Neural cell (in vitro differentiated cells): ENCODE measurements around the gene SLC44A5. TPM values are rescaled to one million over a fixed set of nuclear protein-coding genes. Genes with fewer than 3 reads are reported as not detected.

Experiments
- H2AFZ ChIP-seq: fragments of 200-600, 300-800 bp; sonication (generic), shearing (Covaris generic); 2 replicates; pipeline ENCODE4 v1.6.0; 2014; ENCODE audit warnings: low read depth, mild to moderate bottlenecking, antibody characterized with exemption, low read length, moderate library complexity
- H3F3A ChIP-seq: fragments of 200-600 bp; shearing (Covaris generic); 2 replicates; pipeline ENCODE4 v1.6.1; 2016; ENCODE audit warnings: mild to moderate bottlenecking, moderate library complexity, mixed read lengths, antibody characterized with exemption, low read length; ENCODE audit not compliant: insufficient read depth, poor library complexity, severe bottlenecking
- H3K27ac ChIP-seq: fragments of 200-600, 300-800 bp; sonication (generic), shearing (Covaris generic); 2 replicates; pipeline ENCODE4 v1.5.1; 2014; ENCODE audit warnings: mild to moderate bottlenecking, low read length, moderate library complexity
- H3K27me3 ChIP-seq: fragments of 300-800, 200-600 bp; sonication (generic), shearing (Covaris generic); 2 replicates; pipeline ENCODE4 v1.6.0; 2014; ENCODE audit warnings: mild to moderate bottlenecking, low read depth, low read length, moderate library complexity; ENCODE audit not compliant: insufficient read depth
- H3K36me3 ChIP-seq: fragments of 300-800, 200-600 bp; sonication (generic), shearing (Covaris generic); 2 replicates; pipeline ENCODE4 v1.5.1; 2014; ENCODE audit warnings: mild to moderate bottlenecking, antibody characterized with exemption, low read length, moderate library complexity; ENCODE audit not compliant: insufficient read depth
- H3K4me2 ChIP-seq: fragments of 300-800, 200-600 bp; sonication (generic), shearing (Covaris generic); 2 replicates; pipeline ENCODE4 v1.6.0; 2014; ENCODE audit warnings: mild to moderate bottlenecking, low read length
- H3K4me3 ChIP-seq: fragments of 300-800, 200-600 bp; sonication (generic), shearing (Covaris generic); 2 replicates; pipeline ENCODE4 v1.5.1; 2014; ENCODE audit warnings: mild to moderate bottlenecking, low read length, moderate library complexity
- H3K79me2 ChIP-seq: fragments of 200-600 bp; shearing (Covaris generic); replicated peaks from 2 replicates; pipeline ENCODE4 v1.6.0; 2014; ENCODE audit warnings: mild to moderate bottlenecking, low read length, moderate library complexity; ENCODE audit not compliant: insufficient read depth
- H3K9ac ChIP-seq: fragments of 300-800, 200-600 bp; sonication (generic), shearing (Covaris generic); 2 replicates; pipeline ENCODE4 v1.6.1; 2016; ENCODE audit warnings: mild to moderate bottlenecking, low read length, mixed read lengths
- H3K9me2 ChIP-seq: fragments of 200-600 bp; shearing (Covaris generic); 2 replicates; pipeline ENCODE4 v1.6.1; 2016; ENCODE audit warnings: mild to moderate bottlenecking, low read length, mixed read lengths; ENCODE audit not compliant: insufficient read depth
- H3K9me3 ChIP-seq: fragments of 200-600, 300-800 bp; sonication (generic), shearing (Covaris generic); 2 replicates; pipeline ENCODE4 v1.6.1; 2016; ENCODE audit warnings: mild to moderate bottlenecking, mixed run types, low read length, moderate library complexity, mixed read lengths
- H4K20me1 ChIP-seq: fragments of 200-600 bp; shearing (Covaris generic); 2 replicates; pipeline ENCODE4 v1.6.1; 2016; ENCODE audit warnings: mild to moderate bottlenecking, mixed run types; ENCODE audit not compliant: insufficient read depth
- EP300 ChIP-seq: fragments of 450-650 bp; conservative IDR thresholded peaks from 2 replicates; pipeline ENCODE4 v1.6.1; 2014; ENCODE audit warnings: antibody characterized with exemption, mild to moderate bottlenecking, moderate library complexity; ENCODE audit not compliant: poor library complexity, severe bottlenecking
- EZH2 ChIP-seq: fragments of 200-600, 300-800 bp; shearing (Covaris generic), sonication (generic); IDR thresholded peaks from 2 replicates; pipeline ENCODE4 v1.6.1; 2014; ENCODE audit warnings: antibody characterized with exemption, low read length, borderline replicate concordance, mild to moderate bottlenecking; ENCODE audit not compliant: insufficient read depth, poor library complexity, severe bottlenecking
- MXI1 ChIP-seq: fragments of 450-650 bp; conservative IDR thresholded peaks from 2 replicates; pipeline ENCODE4 v1.6.1; 2014; ENCODE audit warnings: antibody characterized with exemption, mild to moderate bottlenecking; ENCODE audit not compliant: poor library complexity, severe bottlenecking
- POLR2AphosphoS5 ChIP-seq: IDR thresholded peaks from 2 replicates; pipeline ENCODE4 v1.6.1; 2012
- RAD21 ChIP-seq: fragments of 450-650 bp; conservative IDR thresholded peaks from 2 replicates; pipeline ENCODE4 v1.6.1; 2014; ENCODE audit warnings: antibody characterized with exemption, mild to moderate bottlenecking, moderate library complexity
- SMC3 ChIP-seq: fragments of 450-650 bp; conservative IDR thresholded peaks from 2 replicates; pipeline ENCODE4 v1.6.1; 2014; ENCODE audit warnings: antibody characterized with exemption, mild to moderate bottlenecking, moderate library complexity; ENCODE audit not compliant: poor library complexity
- TAF1 ChIP-seq: IDR thresholded peaks from 2 replicates; pipeline ENCODE4 v1.6.1; 2012; ENCODE audit warnings: low read depth
- polyA plus RNA-seq: library from polyadenylated mRNA; depleted of rRNA; stranded (reverse); fragments of >200 nt; gene quantifications from 2 replicates; pipeline ENCODE4 v1.2.3, GENCODE V29; 2014
- TF ChIP-seq, protein P1 (sequence below): fragments of 450-650 bp; IDR thresholded peaks from 2 replicates; pipeline ENCODE4 v1.5.1; 2014; ENCODE audit warnings: antibody characterized with exemption, mild to moderate bottlenecking, moderate library complexity; ENCODE audit not compliant: poor library complexity, severe bottlenecking
- TF ChIP-seq, protein P2 (sequence below): IDR thresholded peaks from 2 replicates; pipeline ENCODE4 v1.6.1; 2012; ENCODE audit warnings: borderline replicate concordance

SLC44A5 gene
- polyA plus RNA-seq, 1 donor from 2014 or later: 53.0 TPM

DNA sequence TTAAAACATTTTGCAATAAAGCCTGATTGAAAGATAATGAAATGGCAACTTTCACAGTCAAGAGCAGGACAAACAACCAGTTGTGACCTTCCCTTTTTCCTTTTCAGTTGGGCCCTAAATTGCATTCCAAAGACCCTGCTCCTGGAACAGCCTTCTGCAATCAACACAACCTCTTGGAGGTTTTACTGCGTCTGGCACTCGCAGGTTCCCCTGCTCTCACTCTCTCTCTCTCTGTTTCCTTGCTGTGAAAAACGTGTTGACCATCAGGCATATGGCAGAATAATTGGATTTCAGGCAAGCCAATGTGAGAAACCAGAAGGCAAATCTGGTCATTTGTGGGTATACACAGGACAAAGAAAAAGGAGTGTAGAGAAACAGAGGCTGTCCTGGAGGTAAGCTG is 23.2 kb downstream of the SLC44A5 start:
- no peak overlapping the region for H3K27ac ChIP-seq
- no peak for TF ChIP-seq TAF1
- TF ChIP-seq EZH2: no peak
- no peak for TF ChIP-seq SMC3
- TF ChIP-seq, protein P1, sequence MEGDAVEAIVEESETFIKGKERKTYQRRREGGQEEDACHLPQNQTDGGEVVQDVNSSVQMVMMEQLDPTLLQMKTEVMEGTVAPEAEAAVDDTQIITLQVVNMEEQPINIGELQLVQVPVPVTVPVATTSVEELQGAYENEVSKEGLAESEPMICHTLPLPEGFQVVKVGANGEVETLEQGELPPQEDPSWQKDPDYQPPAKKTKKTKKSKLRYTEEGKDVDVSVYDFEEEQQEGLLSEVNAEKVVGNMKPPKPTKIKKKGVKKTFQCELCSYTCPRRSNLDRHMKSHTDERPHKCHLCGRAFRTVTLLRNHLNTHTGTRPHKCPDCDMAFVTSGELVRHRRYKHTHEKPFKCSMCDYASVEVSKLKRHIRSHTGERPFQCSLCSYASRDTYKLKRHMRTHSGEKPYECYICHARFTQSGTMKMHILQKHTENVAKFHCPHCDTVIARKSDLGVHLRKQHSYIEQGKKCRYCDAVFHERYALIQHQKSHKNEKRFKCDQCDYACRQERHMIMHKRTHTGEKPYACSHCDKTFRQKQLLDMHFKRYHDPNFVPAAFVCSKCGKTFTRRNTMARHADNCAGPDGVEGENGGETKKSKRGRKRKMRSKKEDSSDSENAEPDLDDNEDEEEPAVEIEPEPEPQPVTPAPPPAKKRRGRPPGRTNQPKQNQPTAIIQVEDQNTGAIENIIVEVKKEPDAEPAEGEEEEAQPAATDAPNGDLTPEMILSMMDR: no peak
- TF ChIP-seq, protein P2, sequence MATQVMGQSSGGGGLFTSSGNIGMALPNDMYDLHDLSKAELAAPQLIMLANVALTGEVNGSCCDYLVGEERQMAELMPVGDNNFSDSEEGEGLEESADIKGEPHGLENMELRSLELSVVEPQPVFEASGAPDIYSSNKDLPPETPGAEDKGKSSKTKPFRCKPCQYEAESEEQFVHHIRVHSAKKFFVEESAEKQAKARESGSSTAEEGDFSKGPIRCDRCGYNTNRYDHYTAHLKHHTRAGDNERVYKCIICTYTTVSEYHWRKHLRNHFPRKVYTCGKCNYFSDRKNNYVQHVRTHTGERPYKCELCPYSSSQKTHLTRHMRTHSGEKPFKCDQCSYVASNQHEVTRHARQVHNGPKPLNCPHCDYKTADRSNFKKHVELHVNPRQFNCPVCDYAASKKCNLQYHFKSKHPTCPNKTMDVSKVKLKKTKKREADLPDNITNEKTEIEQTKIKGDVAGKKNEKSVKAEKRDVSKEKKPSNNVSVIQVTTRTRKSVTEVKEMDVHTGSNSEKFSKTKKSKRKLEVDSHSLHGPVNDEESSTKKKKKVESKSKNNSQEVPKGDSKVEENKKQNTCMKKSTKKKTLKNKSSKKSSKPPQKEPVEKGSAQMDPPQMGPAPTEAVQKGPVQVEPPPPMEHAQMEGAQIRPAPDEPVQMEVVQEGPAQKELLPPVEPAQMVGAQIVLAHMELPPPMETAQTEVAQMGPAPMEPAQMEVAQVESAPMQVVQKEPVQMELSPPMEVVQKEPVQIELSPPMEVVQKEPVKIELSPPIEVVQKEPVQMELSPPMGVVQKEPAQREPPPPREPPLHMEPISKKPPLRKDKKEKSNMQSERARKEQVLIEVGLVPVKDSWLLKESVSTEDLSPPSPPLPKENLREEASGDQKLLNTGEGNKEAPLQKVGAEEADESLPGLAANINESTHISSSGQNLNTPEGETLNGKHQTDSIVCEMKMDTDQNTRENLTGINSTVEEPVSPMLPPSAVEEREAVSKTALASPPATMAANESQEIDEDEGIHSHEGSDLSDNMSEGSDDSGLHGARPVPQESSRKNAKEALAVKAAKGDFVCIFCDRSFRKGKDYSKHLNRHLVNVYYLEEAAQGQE: no peak
- TF ChIP-seq RAD21: no peak
- no peak for TF ChIP-seq POLR2AphosphoS5
- TF ChIP-seq EP300: no peak
- H3K9me3 ChIP-seq: no peaks in the 10 kb centered on the region
- no peaks in the 10 kb centered on the region for H3K9me2 ChIP-seq
- H4K20me1 ChIP-seq: no peaks in the 10 kb centered on the region
- H3F3A ChIP-seq: no peaks in the 10 kb centered on the region
- no peak overlapping the region for H3K4me2 ChIP-seq
- H3K79me2 ChIP-seq: peaks cover 4% of the 10 kb centered on the region
- H3K27me3 ChIP-seq: no peaks in the 10 kb centered on the region
- no peak overlapping the region for H3K9ac ChIP-seq
- no peaks in the 10 kb centered on the region for H3K36me3 ChIP-seq
- no peak overlapping the region for H2AFZ ChIP-seq
- no peak overlapping the region for H3K4me3 ChIP-seq

DNA sequence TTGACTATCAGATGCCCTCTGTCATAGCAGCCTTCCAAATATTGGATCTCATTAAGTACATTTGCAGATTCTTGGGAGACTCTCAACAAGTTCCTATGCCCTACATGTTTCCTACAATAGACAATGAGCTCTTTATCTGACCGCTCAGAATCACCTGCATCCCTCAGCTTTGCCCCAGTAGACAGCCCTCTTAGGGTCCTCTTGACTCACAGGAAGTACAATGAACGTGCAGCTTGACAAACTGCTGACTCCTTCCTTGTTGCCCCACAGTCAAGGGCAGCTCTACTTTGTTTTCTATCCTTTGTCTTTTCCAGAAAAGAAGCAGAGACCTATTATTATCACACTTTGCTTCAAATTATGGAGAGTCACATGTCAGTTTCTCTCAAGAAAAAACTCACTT is 27.6 kb downstream of the SLC44A5 start:
- Histone ChIP-seq H3F3A (no peaks in the 10 kb centered on the region), H2AFZ (no peak overlapping the region), H3K9me2 (no peaks in the 10 kb centered on the region), H3K79me2 (peaks cover 7% of the 10 kb centered on the region), H3K9me3 (no peaks in the 10 kb centered on the region), H4K20me1 (no peaks in the 10 kb centered on the region), H3K27ac (no peak overlapping the region), H3K36me3 (no peaks in the 10 kb centered on the region), H3K9ac (no peak overlapping the region), H3K27me3 (no peaks in the 10 kb centered on the region), H3K4me3 (no peak overlapping the region), H3K4me2 (no peak overlapping the region)
- TF ChIP-seq POLR2AphosphoS5 (no peak), MXI1 (no peak), RAD21 (no peak), TAF1 (no peak), SMC3 (no peak), EZH2 (no peak), EP300 (no peak)
- TF ChIP-seq, protein P1: no peak
- TF ChIP-seq, protein P2: no peak
